ENCODE measurements around the gene HEATR5A.
"Not testable (repeated sequence)": the region's sequence is repeated elsewhere in the genome, so short reads cannot be mapped to it uniquely, and the experiment has no call there.

Gene HEATR5A

GRCh38 chr14:31320922-31321766 lies 99.2 kb downstream of the HEATR5A start:
- DNase-seq = no peak

DNA sequence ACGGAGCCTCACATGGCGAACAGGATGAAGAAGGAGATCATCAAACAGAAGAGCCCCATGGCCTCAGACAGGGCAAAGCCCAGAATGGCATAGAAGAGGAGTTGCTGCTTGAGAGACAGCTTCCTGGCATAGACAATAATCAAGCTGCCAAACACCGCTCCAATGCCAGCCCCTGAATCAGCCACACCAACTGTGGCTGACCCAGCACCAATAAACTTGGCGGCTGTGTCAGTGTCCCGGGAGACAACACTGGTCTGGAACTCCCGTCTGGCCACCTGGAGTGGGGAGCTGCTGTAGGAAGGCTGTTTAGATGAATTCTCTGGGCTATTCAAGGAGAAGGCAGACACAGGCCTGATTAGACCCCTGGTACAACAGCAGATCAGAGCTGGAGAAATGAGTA lies 100.1 kb downstream of the HEATR5A start:
- no peak for DNase-seq

- no peak for DNase-seq
Observed at GRCh38 chr14:31319701-31320100, 100.6 kb downstream of the HEATR5A start.

DNA sequence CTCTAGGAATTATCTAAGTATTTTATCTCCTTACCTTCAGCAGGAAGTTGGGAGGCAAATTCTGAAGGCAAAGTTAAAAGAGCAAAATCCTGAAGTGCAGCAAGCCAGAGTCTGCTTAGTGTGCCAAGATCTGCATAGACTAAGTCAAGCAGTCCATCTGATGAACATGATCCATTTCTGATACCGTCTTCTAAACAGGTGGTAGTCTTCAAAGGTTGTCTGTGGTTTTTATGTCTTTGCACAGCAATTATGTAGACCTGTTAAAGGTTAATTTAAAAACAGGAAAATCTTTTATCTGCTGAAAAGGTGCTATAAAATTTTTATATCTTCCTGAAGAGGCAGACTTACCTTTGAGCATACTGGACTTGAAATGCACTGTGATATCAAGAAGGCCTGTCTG lies 107.4 kb downstream of the HEATR5A start:
- DNase-seq = no peak

DNA sequence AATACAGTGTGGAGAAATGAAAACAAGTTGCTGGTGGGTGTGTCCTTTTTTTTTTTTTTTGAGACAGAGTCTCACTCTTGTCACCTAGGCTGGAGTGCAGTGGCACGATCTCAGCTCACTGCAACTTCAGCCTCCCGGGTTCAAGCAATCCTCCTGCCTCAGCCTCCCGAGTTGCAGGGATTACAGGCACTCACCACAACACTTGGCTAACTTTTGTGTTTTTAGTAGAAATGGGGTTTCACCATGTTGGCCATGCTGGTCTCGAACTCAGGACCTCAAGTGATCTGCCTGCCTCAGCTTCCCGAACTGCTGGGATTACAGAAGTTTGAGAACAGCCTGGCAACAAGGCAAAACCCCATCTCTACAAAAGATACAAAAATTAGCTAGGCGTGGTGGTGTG lies 108.0 kb downstream of the HEATR5A start:
- DNase-seq = not testable (repeated sequence)

DNA sequence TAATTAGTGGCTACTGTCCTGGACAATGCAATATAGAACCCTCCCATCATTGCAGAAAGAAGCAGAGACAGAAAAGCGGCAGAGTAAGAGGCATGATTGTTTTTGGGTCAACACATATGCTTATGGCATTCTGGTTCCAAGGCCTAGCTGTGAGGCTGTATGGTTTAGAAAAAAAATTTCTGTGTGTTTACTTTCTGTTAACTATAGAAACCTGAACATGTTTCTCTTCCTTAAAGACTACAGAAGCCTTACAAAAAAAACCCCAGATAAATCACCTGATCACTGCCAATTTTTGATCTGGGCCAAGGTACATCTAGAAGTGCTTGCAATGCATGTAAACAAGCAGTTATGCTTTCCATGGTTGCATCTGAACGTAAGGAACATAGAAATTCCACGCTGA lies 112.7 kb downstream of the HEATR5A start:
- DNase-seq = no peak

DNA sequence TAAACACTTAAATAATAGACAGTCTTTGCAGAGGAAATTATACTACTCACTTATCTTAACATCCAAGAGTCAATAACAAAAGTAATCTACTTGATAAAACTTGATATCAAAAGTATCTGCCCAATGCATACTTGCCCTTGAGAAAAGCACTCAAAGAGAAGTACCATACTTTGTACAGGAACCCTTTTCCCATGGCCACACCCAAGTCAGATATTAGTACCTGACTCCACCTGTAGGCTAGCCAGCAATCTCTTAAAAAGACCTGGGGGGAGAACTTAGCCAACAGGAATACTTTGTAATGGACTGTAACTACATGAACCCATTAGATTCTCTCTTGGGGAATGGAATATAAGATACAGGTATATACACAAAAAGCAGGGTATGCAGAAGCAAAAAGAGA lies 113.2 kb downstream of the HEATR5A start:
- DNase-seq = no peak

GRCh38 chr14:31303654-31304053 lies 116.7 kb downstream of the HEATR5A start:
- no peak for DNase-seq

- no peak for DNase-seq
Observed at GRCh38 chr14:31300883-31301282, 119.5 kb downstream of the HEATR5A start.

- DNase-seq = no peak
Observed at GRCh38 chr14:31300296-31300695, 120.1 kb downstream of the HEATR5A start.

DNA sequence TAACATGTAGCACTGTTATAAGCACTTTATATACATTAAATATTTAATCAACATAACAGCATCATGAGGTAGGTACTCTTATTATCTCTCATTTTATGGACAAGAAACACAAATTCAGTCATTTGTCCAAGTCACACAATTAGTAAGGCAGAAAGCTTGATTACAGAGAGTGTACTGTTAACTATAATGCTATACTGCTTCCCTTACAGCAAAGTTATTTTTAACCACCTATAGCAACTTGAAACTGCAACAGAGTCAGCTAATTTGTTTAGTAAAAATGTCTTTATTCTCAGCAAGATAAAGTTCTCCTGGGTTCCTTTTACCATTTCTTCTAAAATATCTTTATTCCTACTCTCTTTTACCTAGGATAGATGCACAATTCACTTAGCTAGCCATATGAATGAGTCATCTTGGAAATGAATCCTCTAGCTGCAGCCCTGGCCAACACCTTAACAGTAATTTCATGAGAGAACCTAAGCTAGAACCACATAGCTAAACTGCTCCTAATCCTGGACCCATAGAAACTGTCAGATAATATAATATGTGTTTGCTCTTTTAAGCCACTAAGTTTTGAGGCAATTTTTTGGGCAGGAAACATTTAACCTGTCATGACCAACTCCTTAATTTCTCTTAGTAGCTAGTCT lies 122.5 kb downstream of the HEATR5A start:
- no peak for DNase-seq

- no peak for DNase-seq
Observed at GRCh38 chr14:31297112-31297511, 123.2 kb downstream of the HEATR5A start.

GRCh38 chr14:31294746-31295405 lies 125.5 kb downstream of the HEATR5A start:
- DNase-seq = no peak

- DNase-seq = no peak
Observed at GRCh38 chr14:31292937-31293616, 127.3 kb downstream of the HEATR5A start.

DNA sequence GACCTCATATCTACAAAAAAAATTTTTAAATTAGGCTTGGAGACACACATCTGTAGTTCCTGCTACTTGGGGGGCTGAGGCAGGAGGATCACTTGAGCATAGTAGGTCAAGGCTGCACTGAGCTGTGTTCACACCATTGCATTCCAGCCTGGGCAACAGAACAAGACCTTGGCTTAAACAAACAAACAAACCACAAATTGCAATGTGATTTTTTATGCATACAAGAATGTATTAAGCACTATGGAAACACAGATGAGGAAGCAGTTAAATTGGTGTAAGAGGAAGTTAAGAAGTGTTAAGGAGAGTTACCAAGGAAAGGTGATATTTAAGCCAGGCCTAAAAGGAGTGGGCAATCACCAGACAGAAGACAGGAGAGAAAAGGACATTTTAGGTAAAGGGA lies 129.1 kb downstream of the HEATR5A start:
- DNase-seq = no peak

DNA sequence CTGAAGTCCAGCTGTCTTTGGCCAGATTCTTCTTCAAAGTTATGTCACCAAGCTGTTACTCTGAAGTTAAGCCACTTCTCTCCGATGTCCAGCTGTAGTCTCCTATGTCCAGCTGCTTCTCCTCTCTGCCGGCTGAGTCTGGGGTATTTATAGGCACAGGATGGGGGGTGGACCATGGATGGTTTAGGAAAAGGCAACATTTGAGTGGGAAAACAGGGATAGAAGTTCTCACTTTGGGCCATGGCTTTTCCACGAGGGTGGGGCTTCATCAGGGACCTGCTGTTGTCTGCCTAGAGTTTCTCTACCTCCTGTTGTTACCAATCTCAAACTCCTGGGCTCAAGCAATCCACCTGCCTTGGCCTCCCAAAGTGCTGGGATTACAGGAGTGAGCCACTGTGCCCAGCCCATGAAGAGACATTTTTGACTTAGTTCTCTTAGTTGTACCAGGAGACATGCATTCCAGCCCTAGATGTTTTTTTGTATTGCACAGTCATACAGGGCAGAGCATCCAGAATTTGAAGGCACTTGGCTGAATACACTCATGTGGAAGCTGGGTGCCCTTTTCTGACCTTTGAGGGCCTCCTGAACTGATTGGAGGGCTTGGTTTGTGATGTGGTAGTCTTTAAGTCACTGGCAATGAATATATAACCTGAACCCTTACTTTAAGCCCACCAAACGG lies 132.9 kb downstream of the HEATR5A start:
- no peak for DNase-seq

- no peak for DNase-seq
Observed at GRCh38 chr14:31286456-31287293, 133.7 kb downstream of the HEATR5A start.

DNA sequence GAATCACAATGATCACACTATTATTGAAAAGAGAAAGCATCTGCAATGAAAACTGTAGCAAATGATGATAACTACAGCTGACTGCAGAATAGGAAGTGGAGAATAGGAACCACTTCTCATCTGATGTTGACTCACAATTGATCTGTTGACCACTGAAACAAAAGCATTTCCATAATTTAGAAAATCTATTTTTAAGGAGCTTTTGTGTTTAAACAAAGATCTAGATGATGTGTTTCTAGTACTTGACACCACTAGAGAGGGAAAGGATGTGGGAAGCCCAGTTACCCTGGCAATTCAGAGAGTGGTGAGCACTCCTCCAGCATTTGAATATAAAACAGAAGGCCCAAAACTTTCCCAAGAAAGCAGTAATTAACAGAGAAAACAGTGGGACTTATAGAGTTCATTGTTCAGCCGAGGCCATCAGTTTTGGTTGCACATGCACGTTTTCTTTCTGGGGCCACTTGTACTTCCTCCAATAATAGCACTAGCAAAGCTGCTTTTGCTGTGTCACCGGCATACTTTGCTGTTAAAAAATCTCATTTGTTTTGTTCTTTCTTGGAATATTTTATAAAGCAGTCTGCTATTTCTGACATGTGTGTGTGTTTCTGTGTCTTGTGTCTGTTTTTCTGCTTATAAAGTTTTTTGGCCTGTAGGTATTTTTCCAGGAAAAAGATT lies 136.6 kb downstream of the HEATR5A start:
- DNase-seq = no peak

DNA sequence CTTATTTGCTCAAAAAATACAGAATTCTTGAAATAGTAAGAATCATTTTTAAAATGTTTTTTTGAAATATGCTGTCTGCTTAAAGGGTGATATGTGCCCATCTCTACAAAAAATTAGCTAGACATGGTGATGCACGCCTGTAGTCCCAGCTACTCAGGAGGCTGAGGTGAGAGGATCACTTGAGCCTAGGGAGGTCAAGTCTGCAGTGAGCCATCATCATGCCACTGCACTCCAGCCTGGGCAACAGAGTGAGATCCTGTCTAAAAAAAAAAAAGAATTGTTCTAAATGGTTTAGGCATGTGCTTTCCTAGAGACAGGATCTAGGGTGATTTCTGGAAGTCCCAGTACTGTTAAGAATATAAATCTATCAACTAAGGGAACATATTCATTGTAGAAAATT lies 137.2 kb downstream of the HEATR5A start:
- DNase-seq = no peak

- no peak for DNase-seq
Observed at GRCh38 chr14:31280871-31281220, 139.5 kb downstream of the HEATR5A start.

DNA sequence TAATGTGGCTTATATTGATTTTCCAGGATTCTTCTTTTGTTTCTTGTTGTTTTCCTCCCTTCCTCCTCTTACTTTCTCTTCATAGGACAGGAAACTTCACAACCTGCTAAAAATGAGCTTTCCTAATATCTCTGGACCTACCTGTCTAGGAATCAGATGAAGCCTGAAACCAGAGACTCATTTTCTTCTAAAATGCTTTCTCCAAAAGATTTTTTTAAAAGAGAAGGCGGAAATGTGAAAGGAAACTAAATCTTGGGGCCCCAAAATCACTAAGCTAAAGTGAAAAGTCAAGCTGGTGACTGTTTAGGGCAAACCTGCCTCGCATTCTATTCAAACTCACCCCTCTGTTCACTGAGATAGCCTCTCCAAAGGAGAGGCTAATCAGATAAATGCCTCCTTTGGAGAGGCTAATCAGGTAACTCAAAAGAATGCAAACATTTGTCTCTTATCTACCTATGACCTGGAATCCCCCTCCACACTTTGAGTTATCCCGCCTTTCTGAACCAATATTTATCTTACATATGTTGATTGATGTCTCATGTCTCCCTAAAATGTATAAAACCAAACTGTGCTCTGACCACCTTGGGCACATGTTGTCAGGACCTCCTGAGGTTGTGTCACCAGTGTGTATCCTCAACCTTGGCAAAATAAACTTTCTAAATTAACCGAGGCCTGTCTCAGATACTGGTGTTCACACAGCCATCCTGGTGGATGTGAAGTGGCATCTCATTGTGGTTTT lies 140.0 kb downstream of the HEATR5A start:
- no peak for DNase-seq

Data from activated effector memory CD4-positive, alpha-beta T cell treated with Interleukin-2 at 50 U/mL for 16 hours (primary cell).